GM19043 (cell line): ENCODE results near the gene STX18.
"Not testable (repeated sequence)": the region's sequence is repeated elsewhere in the genome, so short reads cannot be mapped to it uniquely, and the experiment has no call there.

ENCODE experiments used
- ATAC-seq: cut with Tn5 transposase; IDR thresholded peaks from one replicate; pipeline ENCODE4 v1.9.1; 2021; ENCODE audit warnings: low read depth; ENCODE audit not compliant: unreplicated experiment

Gene STX18

DNA sequence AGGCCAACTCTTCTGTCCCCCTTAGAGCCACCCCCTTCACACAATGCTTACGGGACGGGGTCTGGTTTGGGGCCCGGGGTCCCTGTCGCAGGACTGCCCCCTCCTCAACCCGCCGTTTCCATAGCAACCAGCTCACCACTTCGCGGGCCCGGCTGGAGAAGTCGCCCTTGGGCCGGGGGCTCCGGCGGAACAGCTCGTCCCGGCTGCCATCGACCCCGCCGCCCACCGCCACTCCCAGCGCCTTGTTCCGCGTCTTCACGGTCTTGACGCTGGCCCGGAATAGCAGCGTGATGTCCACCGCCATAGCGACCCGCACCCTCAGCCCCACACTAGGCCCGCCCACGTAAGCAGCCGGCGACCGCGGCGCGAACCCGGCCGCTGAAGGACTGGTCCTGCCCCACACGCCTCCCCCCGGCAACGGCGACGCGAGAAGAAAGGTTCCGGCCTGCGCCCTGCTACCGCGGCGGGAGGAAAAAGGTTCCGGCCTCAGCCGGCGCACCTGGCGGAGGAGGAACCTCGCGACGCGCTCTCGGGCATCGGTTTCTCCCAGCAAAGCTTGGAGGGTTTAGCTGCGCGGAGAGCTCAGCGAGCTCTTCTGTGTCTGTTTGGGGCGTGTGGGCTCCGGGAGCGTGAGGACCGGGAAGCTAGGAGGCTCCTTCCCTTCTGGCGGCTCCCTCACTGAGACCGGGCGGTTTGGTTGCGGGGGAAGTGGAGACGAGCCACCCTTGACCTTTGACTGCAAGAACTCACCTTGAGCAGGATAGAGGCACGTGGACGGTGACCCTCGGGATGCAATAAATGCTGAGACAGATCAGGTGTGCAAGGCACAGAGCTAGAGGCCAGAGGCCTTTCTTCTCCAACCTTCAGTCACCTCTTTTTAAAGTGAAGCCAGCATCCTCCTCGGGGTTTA lies at the start of gene STX18:
STX18 (minus strand) TSS at position 388 of the 910 bp plus-strand sequence; CDS start at position 304, 84 bp downstream.
- ATAC-seq, result peak; percentile 79

DNA sequence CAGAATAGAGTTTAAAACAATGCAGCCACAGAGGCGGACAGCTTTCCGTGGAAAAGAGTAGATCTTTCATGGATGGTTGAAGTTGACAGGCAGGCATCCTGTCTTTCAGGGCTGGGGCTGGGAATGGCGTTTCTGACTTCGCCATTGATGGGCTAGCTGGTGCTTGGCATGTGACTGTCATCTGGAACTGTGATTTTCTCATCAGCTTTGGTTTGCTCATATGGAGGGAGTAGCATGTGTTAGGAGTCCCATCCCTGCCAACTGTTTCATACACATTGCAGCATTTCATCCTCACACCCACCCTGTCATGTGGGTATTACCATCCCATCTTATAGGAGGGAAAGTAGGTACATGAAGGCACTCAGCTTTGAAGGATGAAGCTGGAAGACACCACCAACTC lies 49.2 kb upstream of the STX18 start:
- no peak for ATAC-seq

DNA sequence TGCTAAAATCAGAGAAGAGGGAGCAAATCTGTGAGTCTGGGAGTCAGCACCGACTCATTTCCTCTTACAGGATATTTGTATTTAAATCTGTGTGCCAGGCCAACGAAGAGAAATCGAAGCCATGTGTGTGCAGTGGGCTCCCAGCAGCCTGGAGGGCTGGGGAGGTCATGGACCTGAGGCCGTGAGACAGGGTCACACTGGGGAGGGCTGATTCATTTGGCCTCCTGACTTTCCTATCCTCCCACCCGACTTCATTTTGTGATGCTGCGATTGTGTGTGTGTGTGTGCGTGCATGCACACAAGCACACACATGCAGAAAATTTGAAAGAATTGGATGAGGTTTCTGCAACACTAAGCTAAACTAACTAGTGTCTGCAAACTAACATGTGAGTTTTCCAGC lies 48.7 kb upstream of the STX18 start:
- ATAC-seq, result no peak

DNA sequence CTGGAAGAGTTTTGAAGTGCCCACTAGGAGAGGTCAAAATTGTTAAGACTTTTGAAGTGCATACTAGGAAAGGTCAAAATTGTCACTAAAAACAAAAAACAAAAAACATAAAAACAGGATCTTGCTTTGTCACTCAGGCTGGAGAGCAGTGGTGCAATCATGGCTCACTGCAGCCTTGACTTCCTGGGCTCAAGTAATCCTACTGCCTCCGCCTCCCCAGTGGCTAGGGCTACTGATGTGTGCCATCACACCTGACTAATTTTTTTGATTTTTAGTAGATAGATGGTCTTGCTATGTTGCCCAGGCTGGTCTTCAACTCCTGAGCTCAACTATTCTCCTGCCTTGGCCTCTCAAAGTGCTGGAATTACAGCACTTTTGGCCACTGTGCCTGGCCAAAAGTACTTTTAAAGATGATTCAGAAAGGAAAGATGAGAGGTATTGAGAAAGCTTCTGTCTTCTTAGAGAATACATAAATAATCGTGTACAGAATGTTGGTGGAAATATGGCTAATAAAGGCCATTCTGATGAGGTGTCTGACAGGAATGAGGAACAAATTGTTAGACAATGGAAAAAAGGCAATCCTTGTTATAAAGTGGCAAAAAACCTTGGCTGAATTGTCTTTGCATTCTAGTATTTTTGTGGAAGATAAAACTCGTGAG lies 43.3 kb upstream of the STX18 start:
- ATAC-seq, result no peak

DNA sequence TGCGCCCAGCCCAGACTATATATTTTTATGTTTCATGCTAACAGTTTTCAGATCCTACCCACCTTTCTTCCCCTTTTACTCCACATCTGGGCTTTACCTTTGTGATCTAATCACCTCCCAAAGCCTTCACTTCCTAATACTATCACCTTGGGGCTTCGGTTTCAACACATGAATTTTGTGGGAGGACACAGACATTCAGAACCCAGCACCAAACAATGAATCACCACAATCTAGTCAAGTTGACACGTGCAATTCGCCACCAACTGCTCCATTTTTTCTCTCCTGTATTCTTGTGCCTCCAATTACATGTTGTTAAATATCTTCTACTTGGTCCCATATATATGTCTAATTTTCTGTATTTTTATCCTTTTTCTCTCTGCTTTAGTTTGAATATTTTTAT lies 41.8 kb upstream of the STX18 start:
- no peak for ATAC-seq

DNA sequence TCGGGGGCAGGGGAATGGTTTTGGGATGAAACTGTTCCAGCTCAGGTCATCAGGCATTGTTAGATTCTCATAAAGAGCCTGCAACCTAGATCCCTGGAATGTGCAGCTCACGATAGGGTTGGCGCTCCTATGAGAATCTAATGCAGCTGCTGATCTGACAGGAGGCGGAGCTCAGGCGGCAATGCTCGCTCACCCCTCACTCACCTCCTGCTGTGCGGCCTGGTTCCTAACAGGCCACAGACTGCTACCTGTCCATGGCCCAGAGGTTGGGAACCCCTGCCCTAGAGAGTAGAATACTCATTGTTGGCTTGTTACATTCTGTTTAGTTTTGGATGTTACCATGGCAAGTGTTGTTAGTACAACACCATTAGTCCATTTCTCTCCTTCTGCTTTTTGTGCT lies 40.8 kb upstream of the STX18 start:
- no peak for ATAC-seq

DNA sequence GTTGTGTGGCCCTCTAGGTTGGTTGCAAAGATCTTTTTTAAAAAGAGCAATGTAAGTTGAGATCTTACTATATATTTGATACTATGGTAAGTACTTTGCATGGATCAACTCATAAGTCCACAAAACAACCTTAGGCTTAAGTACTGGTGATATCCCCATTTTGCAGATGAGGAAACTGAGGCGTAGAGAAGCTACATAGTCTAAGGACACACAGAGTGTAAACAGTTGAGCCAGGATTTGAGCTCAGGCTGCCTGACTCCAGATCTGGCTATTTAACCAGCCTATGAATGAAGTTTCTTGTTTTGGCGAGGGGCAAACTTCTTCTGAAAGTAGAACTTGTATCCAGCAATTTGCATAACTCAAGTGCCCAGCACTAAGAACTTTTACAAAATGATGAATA lies 38.6 kb upstream of the STX18 start:
- no peak for ATAC-seq

DNA sequence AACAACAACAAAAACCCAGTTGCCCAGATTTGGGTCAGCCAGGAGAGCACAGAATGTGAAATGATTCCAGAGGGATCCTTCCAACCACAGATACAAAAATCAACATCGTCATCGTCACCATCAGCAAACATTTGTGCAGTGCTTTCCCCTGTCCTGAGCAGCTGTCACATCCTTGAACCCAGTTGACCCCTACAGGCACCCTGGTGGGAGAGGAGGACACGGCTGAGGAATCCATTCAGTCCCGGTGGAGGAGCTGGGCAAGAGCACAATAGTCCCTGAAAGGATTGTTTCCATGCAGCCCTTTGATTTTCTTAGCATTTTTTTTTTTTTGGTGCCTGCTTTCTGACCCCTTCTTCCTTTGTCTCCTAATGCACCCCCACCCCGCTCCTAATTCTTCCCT lies 37.1 kb upstream of the STX18 start:
- ATAC-seq, result no peak

DNA sequence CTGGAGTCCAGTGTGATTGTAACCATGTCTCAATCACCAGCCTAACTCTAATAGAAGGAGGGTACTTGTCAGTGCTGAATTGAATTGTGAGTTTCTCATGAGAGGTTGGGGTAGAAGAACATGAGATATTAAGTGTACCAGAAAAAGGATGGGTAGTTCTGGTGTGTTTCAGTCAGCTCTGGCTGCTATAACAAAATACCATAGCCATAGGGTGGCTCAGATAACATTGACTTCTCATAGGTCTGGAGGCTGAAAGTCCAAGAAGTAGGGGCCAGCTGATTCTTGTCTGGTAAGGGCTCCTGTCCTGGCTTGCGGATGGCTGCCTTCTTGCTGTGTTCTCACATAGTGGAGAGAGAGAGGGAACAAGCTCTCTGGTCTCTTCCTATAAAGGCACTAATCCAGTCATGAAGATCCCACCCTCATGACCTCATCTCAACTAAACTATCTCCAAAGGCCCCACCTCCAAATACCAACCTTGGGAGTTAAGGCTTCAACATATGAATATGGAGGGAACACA lies 35.6 kb upstream of the STX18 start:
- no peak for ATAC-seq

DNA sequence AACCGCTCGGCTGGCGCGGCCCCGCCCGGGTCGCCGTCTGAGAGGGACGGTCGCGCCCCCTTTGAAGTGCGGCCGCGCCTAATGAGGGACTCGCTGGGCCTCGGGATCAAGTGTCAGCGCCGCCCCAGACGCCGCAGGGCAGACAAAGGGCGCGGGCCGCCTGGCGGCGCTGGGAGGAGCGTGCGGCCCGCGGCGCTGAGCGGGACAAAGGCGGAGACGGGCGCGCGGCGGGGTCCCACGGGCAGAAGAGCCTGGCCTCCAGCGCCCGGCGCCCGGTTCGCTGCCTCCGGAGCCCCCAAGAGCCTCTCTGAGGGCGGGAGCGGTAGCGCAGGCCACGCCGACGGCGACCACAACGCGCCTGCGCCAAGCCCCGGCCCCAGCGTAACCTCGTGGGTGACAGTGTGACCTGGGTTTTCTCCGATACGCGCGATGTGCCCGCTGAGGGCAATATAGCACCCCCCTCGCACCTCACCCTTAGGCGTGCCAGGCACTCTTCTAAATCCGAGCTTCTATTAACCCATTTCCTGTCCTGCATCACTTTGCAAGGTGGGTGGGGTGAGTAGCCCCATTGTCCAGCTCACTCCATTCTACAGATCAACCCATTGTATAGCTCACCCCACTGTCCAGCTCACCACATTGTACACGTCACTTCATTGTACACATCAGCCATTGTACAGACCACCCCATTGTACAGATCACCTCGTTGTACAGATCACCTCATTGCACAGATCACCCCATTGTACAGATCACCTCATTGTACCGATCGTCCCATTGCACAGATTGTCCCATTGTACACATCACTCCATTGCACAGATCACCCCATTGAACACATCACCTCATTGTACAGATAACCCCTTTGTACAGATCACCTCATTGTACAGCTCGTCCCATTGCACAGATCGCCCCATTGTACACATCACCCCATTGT lies 33.7 kb upstream of the STX18 start:
- ATAC-seq, result peak; percentile 79

DNA sequence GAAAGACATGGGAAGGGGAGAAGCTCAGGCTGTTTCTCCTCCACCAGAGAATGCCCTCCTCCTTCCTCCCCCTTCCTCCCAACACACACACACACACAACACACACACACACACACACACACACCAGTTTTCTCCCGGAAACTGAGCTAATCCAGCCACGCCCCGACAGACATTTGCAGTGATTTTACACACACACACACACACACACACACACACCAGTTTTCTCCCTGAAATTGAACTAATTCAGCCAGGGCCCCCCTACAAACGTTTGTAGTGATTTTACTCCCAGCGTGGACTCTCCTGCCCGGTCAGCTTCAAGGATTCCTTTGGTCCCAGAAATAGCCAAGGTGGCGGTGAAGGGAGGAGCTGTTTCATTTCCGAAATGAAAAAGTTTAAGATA lies 32.9 kb upstream of the STX18 start:
- no peak for ATAC-seq

DNA sequence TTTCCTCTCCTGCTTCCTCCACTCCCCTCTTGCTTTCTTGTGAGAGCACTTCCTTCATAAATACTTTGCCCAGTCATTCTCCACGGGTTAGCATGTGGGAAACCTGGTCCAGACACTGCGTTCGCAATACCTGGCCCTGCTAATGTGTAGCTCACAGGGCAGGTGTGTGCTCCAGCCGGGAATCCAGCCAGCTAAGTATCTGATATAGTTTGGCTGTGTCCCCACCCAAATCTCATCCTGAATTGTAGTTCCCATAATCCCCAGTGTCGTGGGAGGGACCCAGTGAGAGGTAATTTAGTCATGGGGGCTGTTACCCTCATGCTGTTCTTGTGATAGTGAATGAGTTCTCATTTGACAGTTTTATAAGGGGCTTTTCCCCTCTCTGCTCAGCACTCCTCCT lies 32.2 kb upstream of the STX18 start:
- no peak for ATAC-seq

DNA sequence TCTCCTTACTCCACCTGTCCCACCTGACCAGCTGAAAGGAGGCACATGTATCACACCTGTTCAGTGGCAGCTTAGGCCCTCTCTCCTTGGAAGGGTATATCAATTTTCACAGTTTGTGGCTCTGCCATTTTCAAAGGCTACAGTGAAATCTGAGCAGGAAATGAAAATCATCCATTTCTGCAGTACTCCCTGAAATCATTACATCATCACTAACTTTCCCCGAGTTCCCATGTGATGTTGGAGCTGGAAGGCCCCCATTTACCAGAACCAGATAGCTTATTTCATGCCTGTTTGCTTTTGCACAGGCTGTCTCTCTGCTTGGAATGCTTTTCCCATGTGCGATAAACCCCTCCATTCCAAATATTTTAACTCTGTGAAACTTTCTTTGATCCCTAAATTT lies 31.0 kb upstream of the STX18 start:
- ATAC-seq, result no peak

DNA sequence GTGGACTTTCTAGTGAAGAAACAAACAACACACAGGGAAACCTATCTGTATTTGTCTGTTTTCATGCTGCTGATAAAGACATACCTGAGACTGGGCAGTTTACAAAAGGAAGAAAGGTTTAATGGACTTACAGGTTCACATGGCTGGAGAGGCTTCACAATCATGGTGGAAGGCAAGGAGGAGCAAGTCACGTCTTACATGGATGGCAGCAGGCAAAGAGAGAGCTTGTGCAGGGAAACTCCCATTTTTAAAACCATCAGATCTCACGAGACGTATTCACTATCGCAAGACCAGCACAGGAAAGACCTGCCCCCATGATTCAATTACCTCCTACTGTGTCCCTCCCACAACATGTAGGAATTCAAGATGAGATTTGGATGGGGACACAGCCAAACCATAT lies 28.0 kb upstream of the STX18 start:
- ATAC-seq, result not testable (repeated sequence)

DNA sequence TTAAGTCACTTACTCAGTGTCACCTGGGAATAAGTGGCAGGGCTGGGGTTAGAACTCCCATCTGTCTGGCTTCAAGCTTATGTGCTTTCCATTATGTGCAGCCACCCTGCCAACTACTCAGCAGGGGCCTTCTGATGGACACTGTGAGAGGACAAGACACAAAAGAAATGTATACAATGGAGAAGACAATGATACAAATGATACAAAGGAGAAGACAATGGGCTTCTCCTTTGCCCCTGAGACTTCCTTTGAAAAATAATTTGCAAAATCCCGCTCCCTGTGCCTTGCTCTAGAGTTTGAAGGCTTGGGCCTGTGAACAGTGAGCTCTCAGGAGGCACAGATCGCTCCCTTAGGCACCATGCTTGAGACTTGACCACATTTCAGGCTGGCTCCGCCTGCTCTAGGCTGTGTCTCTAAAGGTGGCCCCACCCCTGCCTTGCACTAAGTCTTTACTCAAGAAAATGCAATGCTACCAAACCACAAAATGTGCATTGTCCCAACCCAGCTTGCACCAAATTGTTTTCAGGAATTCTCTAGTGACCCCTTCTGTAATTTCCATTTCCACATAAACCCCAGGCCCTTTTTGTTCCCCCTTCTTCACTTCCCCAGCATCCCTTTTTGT lies 27.1 kb upstream of the STX18 start:
- ATAC-seq, result no peak

DNA sequence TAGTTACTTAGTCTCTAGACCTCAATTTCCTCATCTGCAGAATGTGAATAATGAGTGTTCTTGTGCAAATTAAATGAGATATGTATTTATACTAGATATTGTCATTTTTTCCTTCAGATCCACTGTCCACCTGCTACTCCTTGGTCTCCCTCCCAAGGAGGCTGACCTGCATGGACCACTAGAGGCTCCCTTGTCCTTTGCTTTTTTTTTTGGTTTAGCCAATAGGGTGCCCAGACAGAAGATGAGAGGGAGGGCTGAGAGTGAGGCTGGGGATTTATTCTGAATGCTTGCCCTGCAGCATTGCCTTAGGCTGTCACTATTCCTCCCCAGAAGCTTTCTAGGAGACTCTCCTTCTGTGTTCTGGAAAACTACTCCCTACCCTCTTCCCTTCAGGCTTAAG lies 24.5 kb upstream of the STX18 start:
- not testable (repeated sequence) for ATAC-seq

DNA sequence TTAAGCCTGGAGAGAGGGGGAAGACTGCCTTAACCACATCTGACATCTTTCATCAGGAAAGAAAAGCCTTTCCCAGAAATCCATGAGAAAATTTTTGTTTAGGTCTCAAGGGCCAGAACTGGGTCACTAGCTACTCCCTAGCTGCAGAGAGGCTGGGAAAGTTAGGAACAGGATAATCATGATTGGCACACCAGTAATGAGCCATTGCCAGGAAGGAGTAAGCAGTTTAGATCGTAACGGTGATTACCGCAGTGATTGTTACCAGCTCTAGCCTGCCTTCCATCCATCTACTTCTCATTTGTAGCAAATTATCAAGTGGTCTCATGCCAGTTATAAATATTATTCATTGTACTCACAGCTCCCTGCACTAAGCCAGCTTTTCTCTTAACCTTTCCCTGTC lies 22.7 kb upstream of the STX18 start:
- no peak for ATAC-seq

DNA sequence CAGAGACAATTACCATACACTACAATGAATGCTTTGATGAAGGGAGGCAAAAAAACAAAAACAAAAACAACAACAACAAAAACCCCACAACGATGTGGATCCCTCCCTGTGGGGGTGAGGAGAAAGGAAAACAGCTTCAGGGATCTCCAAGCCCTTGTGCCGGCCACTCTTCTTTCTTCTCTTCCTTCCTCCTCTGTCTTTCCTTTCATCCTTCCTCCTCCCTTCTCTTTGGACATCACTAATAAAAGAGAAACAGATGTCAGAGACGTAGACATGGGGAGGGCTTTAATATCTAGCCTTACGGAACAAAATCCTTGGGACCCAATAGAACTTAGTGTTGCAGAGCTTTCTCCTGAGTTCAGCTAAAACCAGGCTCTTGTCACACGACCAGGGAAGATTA lies 18.8 kb upstream of the STX18 start:
- ATAC-seq, result no peak

DNA sequence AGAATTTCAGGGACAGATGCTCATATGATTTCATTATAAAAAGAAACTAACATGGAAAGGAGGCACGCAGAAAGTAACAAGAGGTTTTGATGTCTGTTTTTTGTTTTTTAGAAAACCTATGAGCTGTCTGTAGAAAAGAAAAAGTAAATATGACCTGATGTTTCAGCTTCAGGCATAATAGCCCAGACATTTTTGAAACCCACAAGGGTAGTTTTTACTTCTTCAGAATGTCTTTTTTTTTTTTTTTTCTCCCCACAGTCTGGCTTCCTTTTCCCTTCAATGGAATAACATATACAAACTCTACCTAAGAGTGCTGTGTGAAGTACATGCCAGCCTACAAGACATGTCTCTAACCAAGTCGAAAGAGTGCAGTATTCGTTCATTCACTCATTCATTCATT lies 18.3 kb upstream of the STX18 start:
- no peak for ATAC-seq

DNA sequence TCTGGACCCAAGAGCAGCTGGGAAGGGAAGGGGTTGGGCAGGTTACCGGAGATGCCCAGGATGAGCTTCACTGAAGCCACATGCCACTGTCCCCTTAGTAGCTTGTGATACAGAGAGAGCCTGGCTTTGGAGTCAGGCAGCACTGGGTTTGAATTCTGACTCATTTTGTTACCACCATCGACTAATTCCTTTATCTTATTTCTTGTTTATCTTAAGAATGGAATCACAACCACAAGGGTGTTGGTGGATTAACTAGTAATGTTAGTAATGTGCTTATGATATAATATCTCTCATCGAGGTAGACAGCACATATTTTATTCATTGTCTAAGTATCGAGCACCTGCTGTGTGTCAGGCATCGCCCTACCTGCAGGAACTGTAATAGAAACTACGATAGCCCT lies 17.7 kb upstream of the STX18 start:
- ATAC-seq, result no peak
